Right lobe of liver (tissue), 4 donors: ENCODE results near the gene ARSB.

Source experiments
- CTCF ChIP-seq, 4 donors: fragments of 200-600 bp in 3 of 4; fragments of 450-650 bp in 1 of 4; IDR thresholded peaks; one replicate each; pipeline versions ENCODE4 v1.5.1 to v1.8.0; 2016 to 2022; ENCODE audit warnings: antibody characterized with exemption in 4 of 4, mild to moderate bottlenecking in 2 of 4
- POLR2A ChIP-seq: fragments of 450-650 bp; IDR thresholded peaks from one replicate; pipeline ENCODE4 v1.6.1; 2017; ENCODE audit warnings: antibody characterized with exemption, mild to moderate bottlenecking
- donor health status: DM: no; HTN: no; CAD: no.
- donor health status: DM: no; HTN: no; CAD: no.
- donor health status: DM: no; HTN: yes; CAD: no.

- no peak for TF ChIP-seq CTCF (IDR thresholded peaks at IDR 0.05)
- no peak for TF ChIP-seq POLR2A
Observed at GRCh38 chr5:78755822-78756429, 229.2 kb downstream of the ARSB start.
